ENCODE measurements around the gene PIK3R5.
"Not testable (repeated sequence)": the region's sequence is repeated elsewhere in the genome, so short reads cannot be mapped to it uniquely, and the experiment has no call there.

Gene PIK3R5

DNA sequence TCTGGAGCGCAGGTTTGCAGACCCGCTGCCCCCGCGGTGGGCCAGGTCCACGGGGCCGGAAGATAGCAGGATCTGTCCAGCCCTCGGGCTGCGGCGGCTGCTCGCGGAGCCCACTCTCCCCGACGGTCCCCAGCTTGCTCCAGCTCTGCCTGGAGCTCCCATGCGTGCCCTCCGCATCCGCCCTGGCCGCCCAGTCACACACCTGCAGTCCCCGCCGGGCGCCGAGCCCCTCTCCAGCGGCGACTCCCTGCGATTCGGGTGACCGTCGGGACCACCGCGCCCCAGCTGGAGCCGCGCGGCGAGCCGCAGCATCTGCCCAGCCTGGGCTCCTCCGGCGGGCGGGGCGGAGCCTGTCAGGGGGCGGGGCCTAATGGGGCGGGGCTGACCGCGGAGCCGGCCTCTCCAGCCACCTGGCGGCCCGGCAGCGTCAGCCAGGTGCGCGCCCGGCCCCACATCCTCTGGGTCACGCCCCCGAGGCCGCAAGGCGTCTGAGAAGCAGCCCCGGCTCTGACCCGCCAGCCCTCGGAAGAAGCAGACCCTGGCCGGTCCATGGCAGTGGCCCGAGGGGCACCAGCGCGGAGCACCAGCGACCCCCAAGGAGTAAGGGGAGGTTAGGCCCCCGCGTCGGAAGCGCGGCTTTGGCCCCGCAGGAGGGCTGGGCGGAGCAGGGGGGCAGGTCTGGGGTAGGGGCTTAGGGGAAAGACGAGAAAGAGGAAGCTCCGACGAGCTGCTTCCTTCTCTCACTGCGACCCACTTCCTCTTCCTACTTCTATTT, at the start of gene PIK3R5:
Gene PIK3R5, minus strand, starts transcription at position 314 of the 775 bp plus-strand sequence. CDS start 54,213 bp downstream, outside the sequence.
- in situ Hi-C loops (cut with MboI; ENCODE audit: low sequenced_read_pairs): no loop called here

DNA sequence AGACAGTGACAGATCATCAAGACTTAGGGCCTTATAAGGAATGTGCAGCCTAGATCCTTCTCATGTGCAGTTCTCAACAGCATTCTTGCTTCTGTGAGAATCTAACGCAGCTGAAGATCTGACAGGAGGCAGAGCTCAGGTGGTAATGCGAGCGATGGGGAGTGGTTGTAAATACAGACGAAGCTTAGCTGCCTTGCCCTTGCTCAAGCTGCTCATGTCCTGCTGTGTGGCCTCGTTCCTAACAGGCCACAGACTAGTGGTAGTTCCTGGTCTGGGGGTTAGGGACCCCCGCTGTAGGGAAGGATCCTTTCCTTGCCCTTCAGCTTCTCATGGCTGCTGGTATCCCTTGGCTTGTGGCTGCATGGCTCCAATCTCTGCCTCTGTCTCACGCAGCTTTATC, 45.5 kb upstream of the PIK3R5 start:
- in situ Hi-C loops (cut with MboI; ENCODE audit: low sequenced_read_pairs): no loop called here

DNA sequence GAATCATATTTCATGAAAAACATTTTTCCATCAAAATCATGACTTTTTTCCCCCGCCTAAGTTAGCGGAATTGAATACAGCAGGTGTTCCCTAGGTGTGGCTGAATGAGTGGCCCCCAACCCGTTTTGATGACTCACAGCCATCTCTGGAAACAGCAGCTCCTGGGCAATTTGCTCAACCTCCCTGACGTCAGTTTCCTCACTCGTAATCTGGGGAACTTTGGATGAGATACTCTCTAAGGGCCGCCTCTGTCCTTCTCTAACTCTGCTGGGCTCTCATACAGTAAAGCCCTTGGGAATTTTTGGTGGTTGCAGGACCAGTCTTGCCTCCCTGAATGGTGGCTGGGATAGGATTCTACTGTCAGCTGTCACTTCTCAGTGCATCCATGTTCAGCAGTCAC, 44.2 kb upstream of the PIK3R5 start:
- in situ Hi-C loops (cut with MboI; ENCODE audit: low sequenced_read_pairs): no loop called here

GRCh38 chr17:9009096-9009495, 43.6 kb upstream of the PIK3R5 start:
- in situ Hi-C loops (cut with MboI; ENCODE audit: low sequenced_read_pairs): no loop called here

GRCh38 chr17:9007052-9007714, 41.7 kb upstream of the PIK3R5 start:
- in situ Hi-C loops (cut with MboI; ENCODE audit: low sequenced_read_pairs): no loop called here

- in situ Hi-C loops (cut with MboI; ENCODE audit: low sequenced_read_pairs): no loop called here
Observed at GRCh38 chr17:9006175-9006767, 40.8 kb upstream of the PIK3R5 start.

DNA sequence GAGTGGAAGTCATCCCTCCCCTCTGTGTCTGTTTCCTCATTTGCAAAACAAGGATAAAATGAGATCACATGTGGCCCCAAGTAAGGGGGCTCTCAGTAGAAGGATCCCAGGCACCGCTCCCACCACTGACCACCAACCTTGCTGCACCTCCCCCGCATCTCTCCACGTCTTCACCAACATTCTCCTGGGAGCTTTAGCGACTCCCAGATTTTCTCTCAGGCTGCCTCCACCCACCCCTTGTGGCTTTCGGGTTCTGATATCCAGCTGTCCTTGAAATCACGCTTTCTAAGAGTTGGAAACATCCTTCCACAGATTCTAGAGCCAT, 39.4 kb upstream of the PIK3R5 start:
- in situ Hi-C loops (cut with MboI; ENCODE audit: low sequenced_read_pairs): no loop called here

DNA sequence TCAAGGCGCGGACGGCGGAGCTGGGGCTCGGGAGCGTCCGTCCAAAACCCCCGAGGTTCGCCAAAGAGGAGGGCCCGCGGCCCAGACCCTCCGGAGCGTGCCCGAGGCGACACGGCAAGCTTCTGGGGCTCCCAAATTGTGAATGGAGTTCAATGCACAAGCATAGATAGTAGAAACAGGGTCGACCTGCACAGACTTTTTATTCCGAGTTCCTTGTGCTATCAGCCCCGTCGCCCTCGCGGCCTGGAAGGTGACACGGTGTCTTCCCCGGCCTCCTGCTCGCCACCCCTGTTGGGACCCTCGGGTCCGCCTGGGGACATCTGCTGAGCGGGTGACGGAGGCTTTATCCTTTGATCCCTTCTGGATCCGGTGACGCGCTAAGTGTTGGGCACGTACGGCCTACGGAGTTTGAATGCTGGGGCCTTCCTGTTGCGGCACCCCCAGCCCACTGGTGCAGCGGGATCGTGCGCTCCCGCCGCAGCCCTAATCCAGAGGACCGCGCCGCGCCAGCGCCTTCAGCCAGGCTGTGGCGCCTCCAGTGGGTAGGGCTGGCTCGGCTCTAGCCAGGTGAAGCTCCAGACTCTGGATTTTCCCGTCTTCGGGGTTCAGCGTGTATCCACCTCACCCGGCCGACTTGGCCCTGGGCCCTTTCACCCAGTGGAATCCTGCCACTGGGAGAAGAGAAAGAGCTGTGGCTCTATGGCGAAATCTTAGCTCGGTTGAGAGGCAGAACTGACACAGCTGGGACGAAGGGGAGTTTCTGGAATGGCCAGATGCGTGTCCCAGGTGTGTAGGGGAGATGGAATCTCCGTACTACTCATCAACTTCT, 38.8 kb upstream of the PIK3R5 start:
- in situ Hi-C loops (cut with MboI; ENCODE audit: low sequenced_read_pairs): no loop called here

GRCh38 chr17:9003355-9004131, 38.0 kb upstream of the PIK3R5 start:
- in situ Hi-C loops (cut with MboI; ENCODE audit: low sequenced_read_pairs): no loop called here

DNA sequence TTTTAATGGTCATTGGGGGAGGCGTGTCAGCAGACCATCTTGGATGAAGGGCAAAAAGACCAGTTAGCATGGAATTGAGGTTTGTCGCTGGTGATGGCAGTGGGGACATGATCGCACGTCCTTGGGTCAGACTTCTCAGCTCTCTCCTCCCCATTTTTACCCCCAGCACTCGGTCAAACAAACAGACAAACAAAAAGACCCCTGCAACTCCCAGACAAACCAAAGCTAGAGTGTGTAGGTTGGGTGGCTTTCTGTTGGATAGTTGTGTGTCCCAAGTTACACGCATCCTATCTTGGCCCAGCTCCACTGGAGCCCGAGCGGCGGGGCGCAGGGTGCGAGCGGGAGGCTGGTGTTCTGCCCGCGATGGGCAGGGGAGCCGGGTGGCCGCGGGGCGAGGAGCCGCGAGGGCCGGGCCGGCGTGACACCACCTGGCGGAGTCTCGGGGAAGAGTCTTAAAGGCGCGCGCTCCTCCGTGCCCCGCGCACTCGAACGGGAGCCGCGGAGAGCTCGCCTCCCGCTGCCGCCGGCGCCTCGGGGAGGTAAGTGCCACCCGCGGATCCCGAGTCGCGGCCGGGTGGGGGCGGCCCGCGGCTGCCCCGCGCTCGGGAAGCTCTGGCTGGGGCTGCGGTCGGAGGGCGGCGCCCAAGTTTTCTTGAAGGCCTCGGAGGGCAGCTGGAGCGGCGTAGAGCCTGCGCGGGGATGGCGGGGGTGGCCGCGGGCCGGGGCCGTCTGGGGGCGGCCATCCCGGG, 37.3 kb upstream of the PIK3R5 start:
- in situ Hi-C loops (cut with MboI; ENCODE audit: low sequenced_read_pairs): no loop called here

GRCh38 chr17:9002227-9002605, 36.7 kb upstream of the PIK3R5 start:
- in situ Hi-C loops (cut with MboI; ENCODE audit: low sequenced_read_pairs): no loop called here

GRCh38 chr17:9001559-9001958, 36.1 kb upstream of the PIK3R5 start:
- in situ Hi-C loops (cut with MboI; ENCODE audit: low sequenced_read_pairs): no loop called here

- in situ Hi-C loops (cut with MboI; ENCODE audit: low sequenced_read_pairs): no loop called here
Observed at GRCh38 chr17:8997994-8998628, 32.6 kb upstream of the PIK3R5 start.

DNA sequence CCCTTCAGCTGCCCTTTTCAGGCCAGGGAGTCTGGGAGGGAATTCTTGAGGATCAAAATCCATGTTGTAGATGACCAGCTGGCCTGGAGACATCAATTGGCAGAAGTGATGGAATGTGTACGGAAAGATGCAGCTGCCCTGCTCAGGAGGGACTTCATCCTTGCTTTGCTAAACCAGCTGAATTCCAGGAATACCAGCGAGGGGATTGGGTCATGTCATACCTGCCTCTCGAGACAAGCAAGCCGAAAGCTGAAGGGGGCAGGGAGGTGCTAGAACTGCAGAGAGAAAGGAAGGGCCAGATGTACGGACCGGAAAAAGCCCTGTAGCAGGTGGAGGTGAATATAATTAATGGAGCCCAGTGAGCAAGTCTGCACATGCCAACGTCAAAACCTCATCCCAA, 30.2 kb upstream of the PIK3R5 start:
- in situ Hi-C loops (cut with MboI; ENCODE audit: low sequenced_read_pairs): no loop called here

- in situ Hi-C loops (cut with MboI; ENCODE audit: low sequenced_read_pairs): no loop called here
Observed at GRCh38 chr17:8994319-8994718, 28.8 kb upstream of the PIK3R5 start.

DNA sequence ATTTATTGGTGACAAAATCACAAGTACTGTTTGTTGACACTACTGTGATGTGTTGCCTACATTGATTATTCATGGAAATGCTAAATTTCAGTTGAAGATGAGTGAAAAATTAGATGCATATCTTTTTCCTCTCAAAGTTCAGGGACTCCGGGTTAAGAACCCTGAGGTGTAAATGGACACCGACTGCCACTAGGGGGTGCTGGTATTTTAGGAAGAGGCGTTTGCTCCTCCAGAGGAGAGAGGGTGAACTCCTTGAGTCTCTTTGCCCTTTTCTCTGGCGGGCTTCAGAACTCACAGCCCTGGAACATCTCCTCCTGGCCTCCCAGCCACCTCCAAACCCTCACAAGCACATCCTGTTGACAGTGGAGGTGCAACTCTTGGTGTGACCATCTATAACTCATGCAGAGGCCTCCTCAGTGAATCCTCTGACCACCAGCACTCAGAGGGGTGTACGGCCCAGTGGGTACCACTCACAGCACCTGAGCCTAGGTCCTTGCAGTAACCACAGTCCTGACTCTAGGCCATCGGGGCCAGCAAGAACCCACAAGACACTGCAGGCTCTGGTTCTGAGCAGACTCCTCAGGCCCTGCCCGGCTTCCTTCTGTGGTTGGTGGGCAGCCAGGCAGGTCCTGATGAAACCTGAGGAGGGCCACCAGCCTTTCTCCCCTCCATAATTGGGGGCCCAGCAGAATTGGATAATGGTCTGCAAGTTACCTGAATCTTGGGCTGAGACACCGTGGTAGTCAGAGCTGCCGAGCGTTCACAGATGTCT, 26.2 kb upstream of the PIK3R5 start:
- in situ Hi-C loops (cut with MboI; ENCODE audit: low sequenced_read_pairs): no loop called here

- in situ Hi-C loops (cut with MboI; ENCODE audit: low sequenced_read_pairs): not testable (repeated sequence)
Observed at GRCh38 chr17:8988263-8988935, 22.9 kb upstream of the PIK3R5 start.

DNA sequence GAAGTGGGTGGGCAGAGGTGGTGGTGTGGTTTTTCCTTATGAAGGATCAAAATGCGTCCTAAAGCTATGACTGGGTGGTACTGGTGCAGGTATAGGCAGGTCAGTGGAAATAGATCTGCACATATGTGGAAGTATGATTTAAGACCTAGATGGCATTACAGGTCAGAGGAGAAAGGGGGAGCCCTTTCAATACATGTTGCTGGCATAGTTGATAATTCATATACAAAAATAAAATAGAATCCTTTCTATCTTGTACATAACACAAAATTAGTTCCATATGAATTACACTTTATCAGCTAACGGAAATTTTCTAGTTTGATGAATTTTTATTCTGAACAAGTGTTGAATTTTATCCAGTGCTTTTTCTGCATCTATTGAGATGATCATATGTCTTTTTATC, 20.8 kb upstream of the PIK3R5 start:
- in situ Hi-C loops (cut with MboI; ENCODE audit: low sequenced_read_pairs): no loop called here
